ENCODE results near the gene DHRS9. TPM values are rescaled to one million over a fixed set of nuclear protein-coding genes. Genes with fewer than 3 reads are reported as not detected.

The DHRS9 gene
- total and polyA plus RNA-seq, 10 donors, result 2.3 to 10.9 (median 5.3) TPM

- Histone ChIP-seq H3K4me1 (peaks cover 0 to 21% (median 15%) of the 10 kb centered on the region in 6 donors), H3K4me3 (no peak overlapping the region), H3K27me3 (replicated peaks in 1 of 7) (peaks cover 0 to 17% (median 0%) of the 10 kb centered on the region in 7 donors), H3K36me3 (no peaks in the 10 kb centered on the region), H3K27ac (no peak overlapping the region), H3K9me3 (no peaks in the 10 kb centered on the region)
- intact Hi-C loops (cut with DNase I; ENCODE audit: low total_unique reads), result no loop called here
- no peak for TF ChIP-seq POLR2A (IDR thresholded peaks at IDR 0.05)
- WGBS, 5 donors, result 55 to 82% (median 69%) methylated on average over 4 of the region's 4 CpGs
- no peak for DNase-seq
Observed at GRCh38 chr2:169114056-169114455, 44.7 kb downstream of the DHRS9 start.

DNA sequence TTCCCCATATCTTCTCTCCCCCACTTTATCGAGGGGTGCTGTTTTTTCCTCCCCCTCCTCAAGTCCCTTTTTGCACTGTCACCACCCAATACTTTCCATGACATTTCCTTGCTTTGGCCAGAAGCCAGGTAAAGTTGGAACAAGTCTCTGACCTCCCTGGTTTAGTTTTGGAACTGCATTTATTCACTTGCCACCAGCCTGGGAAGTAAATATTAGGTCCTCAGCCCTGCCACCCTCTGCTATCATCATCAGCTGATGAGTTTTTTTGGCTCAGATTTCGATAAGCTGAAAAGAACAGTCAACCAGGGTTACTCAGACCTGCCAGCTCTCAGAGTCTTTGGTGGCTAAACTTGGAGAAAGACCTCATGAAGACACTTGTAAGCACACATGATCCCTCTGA, 47.0 kb downstream of the DHRS9 start:
- Histone ChIP-seq H3K27ac (no peak overlapping the region), H3K4me3 (no peak overlapping the region), H3K4me1 (no peaks in the 10 kb centered on the region), H3K27me3 (replicated peaks in 1 of 7) (no peaks in the 10 kb centered on the region), H3K36me3 (no peaks in the 10 kb centered on the region), H3K9me3 (no peaks in the 10 kb centered on the region)
- DNase-seq, result no peak
- intact Hi-C loops (cut with DNase I; ENCODE audit: low total_unique reads), result no loop called here
- 40 to 54% (median 42%) methylated on average over 2 of the region's 2 CpGs for WGBS, 5 donors
- TF ChIP-seq POLR2A (IDR thresholded peaks at IDR 0.05), result no peak
- no peak for TF ChIP-seq POLR2AphosphoS5 (IDR thresholded peaks at IDR 0.05)
- TF ChIP-seq, protein P1, sequence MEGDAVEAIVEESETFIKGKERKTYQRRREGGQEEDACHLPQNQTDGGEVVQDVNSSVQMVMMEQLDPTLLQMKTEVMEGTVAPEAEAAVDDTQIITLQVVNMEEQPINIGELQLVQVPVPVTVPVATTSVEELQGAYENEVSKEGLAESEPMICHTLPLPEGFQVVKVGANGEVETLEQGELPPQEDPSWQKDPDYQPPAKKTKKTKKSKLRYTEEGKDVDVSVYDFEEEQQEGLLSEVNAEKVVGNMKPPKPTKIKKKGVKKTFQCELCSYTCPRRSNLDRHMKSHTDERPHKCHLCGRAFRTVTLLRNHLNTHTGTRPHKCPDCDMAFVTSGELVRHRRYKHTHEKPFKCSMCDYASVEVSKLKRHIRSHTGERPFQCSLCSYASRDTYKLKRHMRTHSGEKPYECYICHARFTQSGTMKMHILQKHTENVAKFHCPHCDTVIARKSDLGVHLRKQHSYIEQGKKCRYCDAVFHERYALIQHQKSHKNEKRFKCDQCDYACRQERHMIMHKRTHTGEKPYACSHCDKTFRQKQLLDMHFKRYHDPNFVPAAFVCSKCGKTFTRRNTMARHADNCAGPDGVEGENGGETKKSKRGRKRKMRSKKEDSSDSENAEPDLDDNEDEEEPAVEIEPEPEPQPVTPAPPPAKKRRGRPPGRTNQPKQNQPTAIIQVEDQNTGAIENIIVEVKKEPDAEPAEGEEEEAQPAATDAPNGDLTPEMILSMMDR (IDR thresholded peaks at IDR 0.05 in 8 of 11, conservative IDR thresholded peaks at IDR 0.05 in 3 of 11), result no peak

DNA sequence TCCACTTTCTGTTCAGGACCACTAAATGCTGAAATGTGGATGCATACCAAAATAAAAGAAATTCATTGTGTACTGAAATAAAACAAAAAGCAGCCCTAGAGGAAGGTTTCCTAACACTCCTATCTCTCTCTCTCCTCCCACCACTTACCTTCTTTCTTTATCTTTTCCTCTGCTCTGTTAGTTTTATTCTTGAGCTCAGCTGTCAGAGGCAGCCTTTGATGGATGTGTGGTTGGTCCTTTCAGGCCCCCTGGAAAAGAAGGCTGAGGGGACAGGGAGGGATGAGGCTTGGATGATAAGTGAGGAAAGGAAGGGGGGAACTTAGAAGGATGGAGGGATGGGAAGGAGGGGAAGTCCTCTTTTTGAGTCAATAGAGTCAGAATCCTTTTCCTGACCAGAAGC, 47.6 kb downstream of the DHRS9 start:
- no peak for DNase-seq
- Histone ChIP-seq H3K27me3 (replicated peaks in 1 of 7) (no peaks in the 10 kb centered on the region), H3K4me3 (no peak overlapping the region), H3K27ac (no peak overlapping the region), H3K4me1 (no peaks in the 10 kb centered on the region), H3K36me3 (no peaks in the 10 kb centered on the region), H3K9me3 (no peaks in the 10 kb centered on the region)
- TF ChIP-seq POLR2A (IDR thresholded peaks at IDR 0.05), result no peak
- intact Hi-C loops (cut with DNase I; ENCODE audit: low total_unique reads), result no loop called here

DNA sequence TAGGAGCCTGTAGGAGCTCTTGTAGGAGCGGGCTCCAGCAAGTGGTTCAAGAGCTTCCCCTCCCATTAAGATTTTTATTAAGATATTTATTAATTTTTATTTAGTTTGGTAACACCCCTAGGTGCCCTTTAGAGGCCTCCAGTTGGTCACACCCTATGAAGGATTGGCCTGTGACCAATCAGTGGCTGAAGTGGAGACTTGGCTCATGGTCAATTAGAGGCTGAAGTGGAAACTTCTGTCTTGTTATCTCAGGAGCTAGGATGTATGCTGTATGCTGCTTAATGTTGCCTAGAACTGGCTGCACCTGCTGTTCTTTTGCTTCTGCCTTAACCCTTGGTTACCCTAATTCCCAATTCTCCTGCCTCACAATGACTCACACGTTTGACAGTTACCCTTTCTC, 48.7 kb downstream of the DHRS9 start:
- DNase-seq, result no peak
- no peaks in the 10 kb centered on the region for H3K9me3 ChIP-seq
- no peak overlapping the region for H3K4me3 ChIP-seq
- TF ChIP-seq, protein P1 (IDR thresholded peaks at IDR 0.05 in 8 of 11, conservative IDR thresholded peaks at IDR 0.05 in 3 of 11), result no peak
- no peak for TF ChIP-seq POLR2A (IDR thresholded peaks at IDR 0.05)
- no peak for TF ChIP-seq POLR2AphosphoS5 (IDR thresholded peaks at IDR 0.05)
- 61 to 83% (median 79%) methylated on average over 2 of the region's 2 CpGs for WGBS, 5 donors
- H3K27ac ChIP-seq, result no peak overlapping the region
- intact Hi-C loops (cut with DNase I; ENCODE audit: low total_unique reads), result no loop called here
- no peaks in the 10 kb centered on the region for H3K27me3 ChIP-seq (replicated peaks in 1 of 7)
- H3K36me3 ChIP-seq, result no peaks in the 10 kb centered on the region
- H3K4me1 ChIP-seq, result no peaks in the 10 kb centered on the region

DNA sequence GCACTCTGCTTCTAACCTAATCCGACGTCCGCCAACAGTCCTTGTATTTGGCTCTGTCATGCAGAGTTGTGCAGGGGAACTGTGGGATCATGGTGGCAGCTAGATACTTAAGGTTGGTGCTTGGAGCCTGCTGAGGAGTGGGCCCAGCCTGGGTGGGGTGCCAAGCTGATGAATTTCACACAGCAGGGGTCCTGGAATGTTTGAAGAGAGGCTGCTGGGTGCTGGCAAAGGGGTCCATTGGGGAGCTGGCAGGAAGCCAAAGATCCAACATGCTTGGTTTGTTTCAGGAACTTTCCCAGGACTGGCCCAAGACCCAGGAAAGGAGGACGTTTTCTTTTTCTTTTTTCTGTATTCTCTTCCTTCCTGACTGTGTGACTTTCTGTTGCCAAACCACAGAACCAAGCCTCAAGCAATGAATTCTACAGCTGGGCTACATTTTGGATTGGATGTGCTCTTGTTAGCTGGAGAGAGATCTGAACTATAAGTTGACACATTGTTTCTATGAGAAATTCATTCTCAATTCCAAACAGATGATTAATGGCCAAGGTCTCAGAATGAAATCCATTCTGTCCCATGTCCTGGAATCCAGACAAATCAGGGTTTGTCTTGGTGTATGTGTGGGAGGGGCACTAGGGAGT, 49.9 kb downstream of the DHRS9 start:
- WGBS, 5 donors, result 70 to 76% (median 71%) methylated on average over 4 of the region's 4 CpGs
- TF ChIP-seq, protein P1 (IDR thresholded peaks at IDR 0.05 in 8 of 11, conservative IDR thresholded peaks at IDR 0.05 in 3 of 11), result no peak
- TF ChIP-seq POLR2A (IDR thresholded peaks at IDR 0.05) (no peak), POLR2AphosphoS5 (IDR thresholded peaks at IDR 0.05) (no peak)
- Histone ChIP-seq H3K9me3 (no peaks in the 10 kb centered on the region), H3K27me3 (replicated peaks in 1 of 7) (no peaks in the 10 kb centered on the region), H3K36me3 (no peaks in the 10 kb centered on the region), H3K4me3 (no peak overlapping the region), H3K4me1 (no peaks in the 10 kb centered on the region), H3K27ac (no peak overlapping the region)
- intact Hi-C loops (cut with DNase I; ENCODE audit: low total_unique reads), result no loop called here
- DNase-seq, result no peak
